HG03575 (cell line): Measurements from ENCODE around the gene PTAR1.

Source experiments
- ATAC-seq: cut with Tn5 transposase; IDR thresholded peaks from one replicate; pipeline ENCODE4 v1.9.1; 2021; ENCODE audit not compliant: unreplicated experiment, insufficient number of reproducible peaks, low FRiP score; ENCODE audit errors: extremely low read depth

Gene PTAR1

GRCh38 chr9:69683927-69684326, 75.9 kb downstream of the PTAR1 start:
- no peak for ATAC-seq

- no peak for ATAC-seq
Measured at GRCh38 chr9:69678843-69679538, 80.8 kb downstream of the PTAR1 start.

- no peak for ATAC-seq
Measured at GRCh38 chr9:69677931-69678330, 81.9 kb downstream of the PTAR1 start.

GRCh38 chr9:69675563-69675962, 84.2 kb downstream of the PTAR1 start:
- no peak for ATAC-seq

GRCh38 chr9:69674716-69675438, 84.9 kb downstream of the PTAR1 start:
- no peak for ATAC-seq

- no peak for ATAC-seq
Measured at GRCh38 chr9:69674112-69674685, 85.6 kb downstream of the PTAR1 start.

GRCh38 chr9:69673311-69673640, 86.5 kb downstream of the PTAR1 start:
- ATAC-seq, result no peak

GRCh38 chr9:69672596-69673310, 87.1 kb downstream of the PTAR1 start:
- peak; percentile 74 for ATAC-seq

GRCh38 chr9:69671879-69672595, 87.8 kb downstream of the PTAR1 start, which contains the start of gene APBA1:
Gene APBA1 (minus strand): TSS chr9:69672371.
- ATAC-seq, result no peak

- ATAC-seq, result no peak
Measured at GRCh38 chr9:69671311-69671878, 88.4 kb downstream of the PTAR1 start.

GRCh38 chr9:69667306-69667705, 92.5 kb downstream of the PTAR1 start:
- no peak for ATAC-seq

- no peak for ATAC-seq
Measured at GRCh38 chr9:69660304-69660703, 99.5 kb downstream of the PTAR1 start.
